Cardiac muscle cell (in vitro differentiated cells and primary cell): ENCODE data around the gene GNPTG. TPM values are rescaled to one million over a fixed set of nuclear protein-coding genes. Genes with fewer than 3 reads are reported as not detected.

ENCODE experiments used
- DNase-seq, 2 donors: peaks; one replicate each; pipeline versions ENCODE4 v3.0.0 to v3.0.0-alpha.2; 2010 to 2017; ENCODE audit warnings: low read depth in 1 of 2, low spot score in 1 of 2
- H3K27ac ChIP-seq: fragments of 200-600 bp; sonication (generic); 2 replicates; pipeline ENCODE4 v1.5.1; 2016
- H3K27me3 ChIP-seq: fragments of 200-600 bp; sonication (generic); 2 replicates; pipeline ENCODE4 v1.6.0; 2016; ENCODE audit warnings: control low read depth
- H3K36me3 ChIP-seq: fragments of 200-600 bp; sonication (generic); 2 replicates; pipeline ENCODE4 v1.5.1; 2016; ENCODE audit warnings: control low read depth
- H3K4me1 ChIP-seq: fragments of 200-600 bp; sonication (generic); 2 replicates; pipeline ENCODE4 v1.8.1; 2017; ENCODE audit warnings: low read depth, mild to moderate bottlenecking, mixed run types
- H3K4me3 ChIP-seq: fragments of 200-600 bp; sonication (generic); 2 replicates; pipeline ENCODE4 v1.5.1; 2016; ENCODE audit warnings: mild to moderate bottlenecking
- H3K9me3 ChIP-seq: fragments of 200-600 bp; sonication (generic); 2 replicates; pipeline ENCODE4 v1.5.1; 2017; ENCODE audit warnings: low read depth, mild to moderate bottlenecking, control low read depth
- polyA plus RNA-seq: library from polyadenylated mRNA; unstranded; fragments of >200 nt; fragmentation: Nextera tagmentation; extraction: Ambion mirVana; gene quantifications from 2 replicates; pipeline ENCODE4 v1.2.1, GENCODE V29; 2016
- total RNA-seq: library from RNA; depleted of rRNA; stranded (reverse); fragments of >200 nt; gene quantifications from 2 replicates; pipeline ENCODE4 v1.2.3, GENCODE V29; 2016
- TF ChIP-seq, protein P1 (sequence below): IDR thresholded peaks from 2 replicates; pipeline ENCODE4 v1.5.1; 2012; ENCODE audit warnings: low read depth, mild to moderate bottlenecking, low read length

Gene GNPTG
- total and polyA plus RNA-seq, 2 experiments from 2014 or later = 57.0 to 60.3 TPM

DNA sequence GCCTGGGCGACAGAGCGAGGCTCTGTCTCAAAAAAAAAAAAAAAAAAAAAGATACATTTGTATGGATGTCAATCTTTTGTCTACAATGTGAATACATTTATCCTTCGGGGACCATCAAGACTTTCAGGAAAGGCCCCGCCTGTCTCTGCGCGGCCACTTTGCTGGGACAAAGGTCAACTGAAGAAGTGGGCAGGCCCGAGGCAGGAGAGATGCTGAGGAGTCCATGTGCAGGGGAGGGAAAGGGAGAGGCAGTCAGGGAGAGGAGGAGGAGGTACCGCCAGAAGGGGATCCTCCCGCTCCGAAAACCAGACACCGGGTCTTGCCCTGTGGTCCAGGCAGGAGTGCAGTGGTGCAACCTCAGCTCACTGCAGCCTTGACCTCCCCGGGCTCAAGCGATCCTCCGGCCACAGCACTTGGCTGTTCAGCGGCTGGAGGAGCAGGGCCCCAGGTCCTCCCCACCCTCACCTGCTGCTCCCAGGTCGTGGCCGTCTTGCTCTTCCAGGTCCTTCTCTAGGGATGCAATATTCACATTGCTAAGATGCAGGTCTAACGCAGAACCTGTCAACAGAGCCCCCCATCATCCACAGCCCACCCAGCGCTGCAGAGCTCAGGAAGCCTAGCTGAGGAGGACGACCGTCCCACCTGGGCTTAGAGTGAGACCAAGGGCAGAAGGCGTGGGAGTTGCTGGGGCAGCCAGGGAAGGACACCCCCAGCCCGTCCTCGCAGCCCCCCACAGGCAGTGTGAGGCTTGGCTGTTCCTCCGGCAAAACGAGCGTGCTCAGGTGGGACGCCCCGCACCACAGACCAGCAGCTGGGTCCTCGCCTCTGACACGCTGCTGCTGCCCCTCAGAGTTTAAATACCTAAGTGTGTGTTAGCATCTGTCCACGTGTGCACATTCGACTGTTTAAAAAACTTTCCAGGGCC lies 19.6 kb downstream of the GNPTG start:
- Histone ChIP-seq H3K27ac (no peak overlapping the region), H3K9me3 (no peaks in the 10 kb centered on the region), H3K4me3 (no peak overlapping the region), H3K36me3 (no peaks in the 10 kb centered on the region), H3K27me3 (no peaks in the 10 kb centered on the region), H3K4me1 (no peaks in the 10 kb centered on the region)
- TF ChIP-seq, protein P1, sequence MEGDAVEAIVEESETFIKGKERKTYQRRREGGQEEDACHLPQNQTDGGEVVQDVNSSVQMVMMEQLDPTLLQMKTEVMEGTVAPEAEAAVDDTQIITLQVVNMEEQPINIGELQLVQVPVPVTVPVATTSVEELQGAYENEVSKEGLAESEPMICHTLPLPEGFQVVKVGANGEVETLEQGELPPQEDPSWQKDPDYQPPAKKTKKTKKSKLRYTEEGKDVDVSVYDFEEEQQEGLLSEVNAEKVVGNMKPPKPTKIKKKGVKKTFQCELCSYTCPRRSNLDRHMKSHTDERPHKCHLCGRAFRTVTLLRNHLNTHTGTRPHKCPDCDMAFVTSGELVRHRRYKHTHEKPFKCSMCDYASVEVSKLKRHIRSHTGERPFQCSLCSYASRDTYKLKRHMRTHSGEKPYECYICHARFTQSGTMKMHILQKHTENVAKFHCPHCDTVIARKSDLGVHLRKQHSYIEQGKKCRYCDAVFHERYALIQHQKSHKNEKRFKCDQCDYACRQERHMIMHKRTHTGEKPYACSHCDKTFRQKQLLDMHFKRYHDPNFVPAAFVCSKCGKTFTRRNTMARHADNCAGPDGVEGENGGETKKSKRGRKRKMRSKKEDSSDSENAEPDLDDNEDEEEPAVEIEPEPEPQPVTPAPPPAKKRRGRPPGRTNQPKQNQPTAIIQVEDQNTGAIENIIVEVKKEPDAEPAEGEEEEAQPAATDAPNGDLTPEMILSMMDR = no peak
- DNase-seq = no peak

DNA sequence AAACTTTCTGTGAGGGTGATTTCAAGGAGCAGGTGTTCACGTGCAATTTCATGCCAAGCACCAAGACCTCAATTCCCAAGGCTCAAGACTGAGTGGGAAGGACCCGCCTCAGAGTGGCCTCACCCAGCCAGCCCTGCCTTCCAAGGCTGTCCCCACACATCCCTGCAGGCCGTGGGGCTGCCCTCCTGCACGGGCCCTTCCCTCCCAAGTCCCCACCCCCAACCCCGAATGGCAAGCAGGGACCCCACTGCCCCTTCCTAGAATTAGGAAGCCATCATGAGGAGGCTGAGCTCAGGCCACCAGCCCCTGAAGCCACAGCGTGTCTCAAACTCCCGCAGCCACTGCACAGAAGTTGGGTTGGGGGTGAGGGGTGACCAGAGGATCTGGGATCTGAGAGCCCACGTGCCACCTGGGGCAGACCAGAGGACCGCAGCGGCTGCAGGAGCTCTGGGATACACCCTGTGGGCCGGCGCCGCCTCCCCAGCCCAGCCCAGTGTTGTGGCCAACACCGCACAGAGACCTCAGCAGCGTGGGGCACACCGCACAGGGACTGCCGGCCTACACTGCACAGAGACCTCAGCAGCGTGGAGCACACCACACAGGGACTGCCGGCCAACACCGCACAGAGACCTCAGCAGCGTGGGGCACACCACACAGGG lies 20.7 kb downstream of the GNPTG start:
- Histone ChIP-seq H3K9me3 (no peaks in the 10 kb centered on the region), H3K4me1 (no peaks in the 10 kb centered on the region), H3K4me3 (no peak overlapping the region), H3K36me3 (no peaks in the 10 kb centered on the region), H3K27ac (no peak overlapping the region), H3K27me3 (no peaks in the 10 kb centered on the region)
- TF ChIP-seq, protein P1 = no peak
- DNase-seq = no peak

DNA sequence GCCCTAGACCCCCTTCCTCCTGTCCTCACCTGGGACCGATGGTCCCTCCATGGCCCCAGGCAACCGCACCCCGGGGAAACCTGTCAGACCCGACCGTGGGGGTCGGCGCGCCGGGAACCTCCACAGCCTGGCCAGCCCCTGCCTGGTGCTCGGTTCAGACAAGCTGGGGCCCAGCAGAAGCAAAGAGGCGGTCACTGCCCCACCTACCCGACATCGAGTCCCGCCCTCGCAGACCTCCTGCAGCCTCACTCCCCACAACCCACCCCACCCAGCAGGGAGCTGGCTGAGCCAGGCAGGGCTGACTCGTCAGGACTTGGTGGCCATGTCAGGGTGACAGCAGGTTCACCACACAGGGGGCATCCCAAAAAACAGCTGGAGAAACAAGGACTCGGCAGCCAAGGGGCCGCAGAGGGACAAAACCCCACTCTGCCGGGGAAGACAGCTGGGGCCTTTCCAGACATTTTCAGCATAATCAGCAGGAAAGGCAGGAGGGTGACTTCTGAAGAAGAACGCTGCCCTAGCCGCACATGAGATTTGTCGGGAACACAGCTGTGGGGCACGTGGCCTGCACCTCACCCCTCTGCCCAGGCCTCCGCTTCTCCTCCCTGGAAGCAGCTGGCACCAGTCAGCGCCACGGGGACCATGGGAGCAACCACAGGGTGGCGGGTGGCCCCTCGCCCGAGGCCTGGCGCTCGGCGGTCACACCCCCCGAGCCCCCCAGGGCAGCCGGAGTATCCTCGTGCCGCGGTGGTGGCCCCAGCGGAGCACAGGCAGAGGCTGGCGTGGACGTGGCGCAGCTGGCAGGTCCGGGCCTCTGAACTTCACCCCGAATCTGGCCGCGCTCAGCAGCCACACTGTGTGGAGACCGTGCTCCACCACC lies 22.9 kb downstream of the GNPTG start:
- Histone ChIP-seq H3K27me3 (peaks cover 3% of the 10 kb centered on the region), H3K27ac (no peak overlapping the region)
- TF ChIP-seq, protein P1 = no peak

DNA sequence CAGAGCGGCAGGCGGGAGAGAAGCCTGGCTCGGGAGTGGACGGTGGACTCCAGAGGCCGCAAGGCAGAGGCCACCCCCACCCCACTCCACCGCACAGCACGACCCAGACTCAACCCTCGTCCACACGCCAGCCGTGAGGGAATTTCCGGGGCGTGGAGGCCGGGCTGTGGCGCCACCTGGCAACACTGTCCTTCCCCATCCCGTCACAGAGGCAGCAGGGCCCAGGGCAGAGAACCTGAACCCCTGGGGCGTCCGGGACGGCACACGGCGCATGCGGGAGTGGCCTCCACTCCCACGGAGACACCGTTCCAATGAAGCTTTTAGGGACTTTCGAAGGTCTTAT lies 23.5 kb downstream of the GNPTG start:
- DNase-seq = no peak
- Histone ChIP-seq H3K4me1 (no peaks in the 10 kb centered on the region), H3K9me3 (no peaks in the 10 kb centered on the region), H3K27me3 (peaks cover 3% of the 10 kb centered on the region), H3K27ac (no peak overlapping the region), H3K4me3 (no peak overlapping the region), H3K36me3 (no peaks in the 10 kb centered on the region)
- TF ChIP-seq, protein P1 = no peak

More for the DNA sequence above, 22.9 kb downstream of the GNPTG start:
- H3K9me3 ChIP-seq = no peaks in the 10 kb centered on the region
- no peaks in the 10 kb centered on the region for H3K4me1 ChIP-seq
- no peaks in the 10 kb centered on the region for H3K36me3 ChIP-seq
- H3K4me3 ChIP-seq = no peak overlapping the region
- no peak for DNase-seq

DNA sequence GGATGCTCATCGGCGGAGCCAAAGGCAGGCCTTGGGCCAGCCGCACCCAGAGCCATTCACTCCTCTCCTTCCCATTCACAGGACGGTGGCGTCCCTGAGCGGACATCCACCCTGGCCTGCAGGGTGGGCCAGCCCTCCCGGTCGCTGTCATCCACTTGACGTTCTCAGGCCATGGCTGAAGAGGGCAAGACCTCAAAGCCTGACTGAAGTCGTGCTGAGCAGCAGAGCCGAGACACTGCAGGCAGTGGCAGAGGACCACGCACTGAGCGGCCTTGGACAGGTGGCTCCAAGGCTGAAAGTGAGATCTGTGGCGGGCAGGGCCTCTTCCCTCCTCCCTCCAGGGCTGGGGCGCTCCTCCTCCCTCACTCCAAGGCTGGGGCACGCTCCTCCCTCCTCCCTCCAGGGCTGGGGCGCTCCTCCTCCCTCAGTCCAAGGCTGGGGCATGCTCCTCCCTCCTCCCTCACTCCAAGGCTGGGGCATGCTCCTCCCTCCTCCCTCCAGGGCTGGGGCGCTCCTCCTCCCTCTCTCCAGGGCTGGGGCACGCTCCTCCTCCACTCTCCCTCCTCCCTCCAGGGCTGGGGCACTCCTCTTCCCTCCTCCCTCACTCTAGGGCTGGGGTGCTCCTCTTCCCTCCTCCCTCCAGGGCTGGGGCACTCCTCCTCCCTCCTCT lies 24.1 kb downstream of the GNPTG start:
- TF ChIP-seq, protein P1 = no peak
- Histone ChIP-seq H3K27ac (no peak overlapping the region), H3K9me3 (no peaks in the 10 kb centered on the region), H3K27me3 (peaks cover 3% of the 10 kb centered on the region), H3K4me1 (no peaks in the 10 kb centered on the region), H3K4me3 (no peak overlapping the region), H3K36me3 (no peaks in the 10 kb centered on the region)
- no peak for DNase-seq
